Measurements from ENCODE around the gene GJB6.

GJB6 gene

DNA sequence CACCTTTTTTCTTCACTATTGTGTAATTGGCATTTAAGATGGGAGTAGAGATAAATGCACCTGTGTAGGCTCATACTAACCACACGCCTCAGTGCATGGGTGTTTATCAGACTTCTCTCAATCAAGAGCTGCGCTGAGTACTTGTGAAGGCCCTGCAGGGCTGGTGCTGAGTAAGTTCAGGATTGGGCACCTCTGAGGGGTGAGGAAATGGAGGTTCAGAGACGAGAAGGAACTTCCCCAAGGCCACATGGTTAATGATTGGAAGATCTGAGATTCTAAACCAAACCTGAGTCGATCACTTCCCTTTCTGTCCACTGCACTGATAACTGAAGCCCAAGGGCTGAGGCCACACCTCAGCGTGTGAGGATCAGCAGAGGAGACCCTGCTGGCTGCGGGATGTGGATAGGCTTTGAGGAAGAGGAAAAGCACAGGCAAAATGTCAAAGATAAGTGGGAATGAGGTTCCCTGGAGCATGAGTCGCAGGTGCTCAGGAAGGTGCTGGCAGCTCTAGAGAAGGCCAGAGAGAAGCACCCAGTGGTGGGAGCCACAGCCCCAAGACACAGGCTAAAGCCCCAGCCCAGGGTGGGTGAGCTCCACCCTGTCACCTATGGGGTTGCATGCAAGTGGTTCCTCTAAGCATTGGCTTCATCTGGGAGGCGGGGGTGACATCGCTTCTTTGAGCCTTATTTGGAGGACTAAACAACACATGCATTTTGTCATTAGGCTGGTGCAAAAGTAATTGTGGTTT, 32.3 kb upstream of the GJB6 start:
- no peak for DNase-seq (ENCODE audit: low read depth)
- no peak overlapping the region for H3K4me3 ChIP-seq (ENCODE audit: control insufficient read depth, low read depth, low read length)
- TF ChIP-seq, protein P1, sequence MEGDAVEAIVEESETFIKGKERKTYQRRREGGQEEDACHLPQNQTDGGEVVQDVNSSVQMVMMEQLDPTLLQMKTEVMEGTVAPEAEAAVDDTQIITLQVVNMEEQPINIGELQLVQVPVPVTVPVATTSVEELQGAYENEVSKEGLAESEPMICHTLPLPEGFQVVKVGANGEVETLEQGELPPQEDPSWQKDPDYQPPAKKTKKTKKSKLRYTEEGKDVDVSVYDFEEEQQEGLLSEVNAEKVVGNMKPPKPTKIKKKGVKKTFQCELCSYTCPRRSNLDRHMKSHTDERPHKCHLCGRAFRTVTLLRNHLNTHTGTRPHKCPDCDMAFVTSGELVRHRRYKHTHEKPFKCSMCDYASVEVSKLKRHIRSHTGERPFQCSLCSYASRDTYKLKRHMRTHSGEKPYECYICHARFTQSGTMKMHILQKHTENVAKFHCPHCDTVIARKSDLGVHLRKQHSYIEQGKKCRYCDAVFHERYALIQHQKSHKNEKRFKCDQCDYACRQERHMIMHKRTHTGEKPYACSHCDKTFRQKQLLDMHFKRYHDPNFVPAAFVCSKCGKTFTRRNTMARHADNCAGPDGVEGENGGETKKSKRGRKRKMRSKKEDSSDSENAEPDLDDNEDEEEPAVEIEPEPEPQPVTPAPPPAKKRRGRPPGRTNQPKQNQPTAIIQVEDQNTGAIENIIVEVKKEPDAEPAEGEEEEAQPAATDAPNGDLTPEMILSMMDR (conservative IDR thresholded peaks at IDR 0.05; ENCODE audit: control insufficient read depth, insufficient read depth, low read depth, low read length) = no peak

DNA sequence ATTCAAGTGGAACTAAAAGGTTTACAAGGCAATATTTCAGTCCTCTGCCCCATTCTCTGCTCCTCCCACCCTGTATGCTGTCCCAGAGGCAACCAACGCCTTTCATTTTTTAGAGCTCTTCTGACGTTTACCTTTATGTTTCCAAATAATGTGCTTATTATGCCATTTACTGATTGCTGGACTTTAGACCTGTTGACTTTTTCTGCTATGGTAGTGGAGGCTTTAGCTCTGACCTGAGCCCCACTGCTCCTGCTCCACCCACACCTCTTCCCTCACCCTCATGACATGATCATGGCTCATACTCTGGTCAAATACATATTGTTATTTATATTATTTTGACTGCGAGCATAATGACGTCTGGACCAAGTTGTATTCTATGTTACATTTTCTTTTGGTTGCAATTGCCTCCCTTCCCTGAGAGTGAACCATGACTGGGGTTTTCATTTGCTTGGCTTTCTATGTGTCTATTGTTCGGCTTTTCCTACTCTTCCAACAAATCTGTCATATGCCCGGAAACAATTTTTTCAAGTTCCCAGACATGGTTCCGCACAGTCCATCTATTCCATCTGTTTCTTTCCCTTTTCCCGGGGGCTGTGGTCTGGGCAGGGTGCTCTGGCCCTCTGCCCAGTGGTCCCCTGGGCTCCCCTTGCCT, 31.4 kb upstream of the GJB6 start:
- no peak overlapping the region for H3K4me3 ChIP-seq (ENCODE audit: control insufficient read depth, low read depth, low read length)
- TF ChIP-seq, protein P1 (conservative IDR thresholded peaks at IDR 0.05; ENCODE audit: control insufficient read depth, insufficient read depth, low read depth, low read length) = no peak
- no peak for DNase-seq (ENCODE audit: low read depth)

DNA sequence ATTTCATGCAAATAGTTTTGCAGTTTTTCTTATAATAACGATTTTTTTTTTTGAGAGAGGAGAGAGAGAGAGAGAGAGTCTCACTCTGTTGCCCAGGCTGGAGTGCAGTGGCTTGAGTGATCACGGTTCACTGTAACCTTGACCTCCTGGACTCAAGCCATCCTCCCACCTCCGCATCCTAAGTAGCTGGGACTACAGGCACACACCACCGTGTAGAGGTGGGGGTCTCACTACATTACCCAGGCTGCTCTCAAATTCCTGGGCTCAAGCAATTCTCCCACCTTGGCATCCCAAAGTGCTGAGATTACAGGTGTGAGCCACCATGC, 26.8 kb upstream of the GJB6 start:
- DNase-seq (ENCODE audit: low read depth) = no peak
- no peak overlapping the region for H3K4me3 ChIP-seq (ENCODE audit: control insufficient read depth, low read depth, low read length)
- TF ChIP-seq, protein P1 (conservative IDR thresholded peaks at IDR 0.05; ENCODE audit: control insufficient read depth, insufficient read depth, low read depth, low read length) = no peak

DNA sequence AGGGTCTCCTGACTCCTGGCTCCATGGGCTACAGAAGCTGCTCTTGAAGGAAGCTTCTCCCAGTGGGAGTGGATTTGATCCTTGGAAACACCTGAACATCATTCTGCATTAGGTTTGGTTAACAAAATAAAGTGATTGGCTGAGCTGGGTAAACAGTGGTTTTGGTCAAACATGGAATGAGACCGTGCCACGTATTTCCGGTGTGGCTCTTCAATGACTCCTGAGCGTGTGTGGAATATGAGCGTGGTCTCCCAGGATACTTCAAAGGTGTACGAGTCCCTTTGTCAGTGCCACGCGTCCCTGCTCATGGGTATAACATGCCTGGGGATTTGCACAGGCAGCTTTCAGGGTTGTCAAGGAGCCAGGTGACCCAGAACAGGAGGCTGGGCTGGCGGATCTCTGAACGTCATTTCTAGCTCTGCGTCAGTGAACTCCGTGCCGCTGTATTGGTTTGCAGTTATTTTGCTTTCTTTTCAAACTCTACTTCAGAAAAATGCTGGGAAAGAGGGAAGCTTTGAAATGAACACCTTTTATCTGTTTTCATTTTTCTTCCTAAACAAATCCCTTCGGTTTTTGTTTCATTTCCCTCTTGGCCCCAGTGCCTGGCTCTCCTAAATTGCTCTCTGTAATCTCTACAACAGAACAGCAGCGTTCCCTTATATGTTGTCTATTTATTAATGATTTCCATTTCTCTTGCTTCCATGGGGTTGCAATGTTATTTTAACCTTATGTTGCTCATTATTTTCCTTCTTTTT, 26.3 kb upstream of the GJB6 start:
- TF ChIP-seq, protein P1 (conservative IDR thresholded peaks at IDR 0.05; ENCODE audit: control insufficient read depth, insufficient read depth, low read depth, low read length) = no peak
- DNase-seq (ENCODE audit: low read depth) = peak; percentile 25
- no peak overlapping the region for H3K4me3 ChIP-seq (ENCODE audit: control insufficient read depth, low read depth, low read length)

DNA sequence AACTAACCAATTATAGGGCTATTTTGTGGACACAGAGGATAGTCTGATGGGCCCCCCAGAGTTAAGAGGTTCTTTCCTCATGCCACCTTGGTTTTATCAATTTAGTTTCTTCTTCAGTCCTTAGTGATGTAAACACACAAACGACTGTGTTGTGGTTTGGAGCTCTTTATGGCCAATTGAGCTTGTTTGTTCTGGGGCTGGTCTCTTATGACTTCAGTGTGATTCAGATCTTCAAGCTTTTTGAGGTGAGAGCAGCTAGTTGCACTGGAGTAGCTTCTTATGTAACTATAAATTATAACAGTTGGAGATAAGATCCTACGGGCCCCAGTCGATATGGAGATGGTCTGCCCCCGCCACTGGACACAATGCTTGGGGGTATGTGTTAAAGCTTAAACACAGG, 22.0 kb upstream of the GJB6 start:
- H3K4me3 ChIP-seq (ENCODE audit: control insufficient read depth, low read depth, low read length) = no peak overlapping the region
- peak; percentile 6 for DNase-seq (ENCODE audit: low read depth)
- TF ChIP-seq, protein P1 (conservative IDR thresholded peaks at IDR 0.05; ENCODE audit: control insufficient read depth, insufficient read depth, low read depth, low read length) = no peak

DNA sequence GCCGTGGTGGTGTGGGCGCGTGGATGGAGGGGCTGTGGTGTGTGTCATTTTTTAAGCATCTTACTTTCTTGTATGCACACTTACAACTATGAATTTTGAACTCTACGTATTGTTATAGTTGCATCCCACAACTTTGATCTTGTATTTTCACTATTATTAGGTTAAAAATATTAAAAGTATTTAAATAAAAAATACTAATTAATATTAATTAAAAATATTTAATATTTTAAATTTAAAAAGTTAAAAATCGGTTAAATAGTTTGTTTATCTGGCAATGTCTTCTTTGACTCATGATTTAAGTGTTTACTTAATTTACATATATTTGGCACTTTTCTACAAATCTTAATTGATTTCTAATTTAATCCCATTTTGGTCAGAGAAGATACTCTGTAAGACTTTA, 17.8 kb upstream of the GJB6 start:
- no peak for DNase-seq (ENCODE audit: low read depth)
- H3K4me3 ChIP-seq (ENCODE audit: control insufficient read depth, low read depth, low read length) = no peak overlapping the region
- TF ChIP-seq, protein P1 (conservative IDR thresholded peaks at IDR 0.05; ENCODE audit: control insufficient read depth, insufficient read depth, low read depth, low read length) = no peak

Data from fibroblast of mammary gland (primary cell).